Testis (tissue), 2 donors: ENCODE measurements around the gene FBXO24.

Experiments used
- POLR2A ChIP-seq: fragments of 450-650 bp; IDR thresholded peaks from one replicate; pipeline ENCODE4 v1.6.1; 2017; ENCODE audit warnings: antibody characterized with exemption, mild to moderate bottlenecking, moderate library complexity
- TF ChIP-seq, protein P1 (sequence below), 3 experiments: fragments of 450-650 bp in 2 of 3; fragments of 200-600 bp in 1 of 3; sonication (generic) in 1 of 3; IDR thresholded peaks; one replicate each; pipeline ENCODE4 v1.5.1; 2016 to 2019; ENCODE audit warnings: antibody characterized with exemption in 3 of 3, mild to moderate bottlenecking in 2 of 3, moderate library complexity in 1 of 3

DNA sequence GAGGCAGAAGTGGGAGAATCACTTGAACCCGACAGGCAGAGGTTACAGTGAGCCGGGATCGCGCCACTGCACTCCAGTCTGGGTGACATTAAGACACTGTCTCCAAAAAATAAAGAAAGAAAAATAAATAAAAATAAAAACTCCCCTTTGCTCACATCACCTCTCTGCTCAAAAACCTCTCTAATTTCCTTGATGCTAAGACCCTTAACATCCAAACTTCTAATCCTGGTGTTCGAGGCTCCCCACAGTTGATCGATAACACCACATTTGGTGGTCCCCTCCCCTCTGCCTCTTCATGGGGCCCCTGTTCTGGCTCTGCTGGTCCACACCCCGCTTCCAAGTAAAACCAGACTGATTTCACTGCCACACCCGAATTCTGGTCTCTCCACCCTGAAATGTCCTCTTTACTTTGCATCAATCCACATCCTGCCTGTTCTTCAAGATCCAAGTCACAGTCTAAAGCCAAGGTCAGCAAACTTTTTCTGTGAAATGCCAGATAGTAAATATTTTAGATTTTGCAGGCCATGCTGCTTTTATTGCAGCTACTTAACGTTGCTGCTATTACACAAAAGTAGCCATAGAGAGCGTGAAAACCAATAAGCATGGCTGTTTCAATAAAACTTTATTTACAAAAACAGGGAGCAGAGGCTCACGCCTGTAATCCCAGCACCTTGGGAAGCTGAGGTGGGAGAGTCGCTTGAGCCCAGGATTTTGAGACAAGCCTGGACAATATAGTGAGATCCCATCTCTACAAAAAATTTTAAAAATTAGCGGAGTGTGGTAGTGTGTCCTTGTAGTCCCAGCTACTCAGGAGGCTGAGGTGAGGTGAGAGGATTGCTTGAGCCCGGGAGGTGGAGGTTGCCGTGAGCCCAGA is 38.1 kb downstream of the FBXO24 start:
- TF ChIP-seq, protein P1, sequence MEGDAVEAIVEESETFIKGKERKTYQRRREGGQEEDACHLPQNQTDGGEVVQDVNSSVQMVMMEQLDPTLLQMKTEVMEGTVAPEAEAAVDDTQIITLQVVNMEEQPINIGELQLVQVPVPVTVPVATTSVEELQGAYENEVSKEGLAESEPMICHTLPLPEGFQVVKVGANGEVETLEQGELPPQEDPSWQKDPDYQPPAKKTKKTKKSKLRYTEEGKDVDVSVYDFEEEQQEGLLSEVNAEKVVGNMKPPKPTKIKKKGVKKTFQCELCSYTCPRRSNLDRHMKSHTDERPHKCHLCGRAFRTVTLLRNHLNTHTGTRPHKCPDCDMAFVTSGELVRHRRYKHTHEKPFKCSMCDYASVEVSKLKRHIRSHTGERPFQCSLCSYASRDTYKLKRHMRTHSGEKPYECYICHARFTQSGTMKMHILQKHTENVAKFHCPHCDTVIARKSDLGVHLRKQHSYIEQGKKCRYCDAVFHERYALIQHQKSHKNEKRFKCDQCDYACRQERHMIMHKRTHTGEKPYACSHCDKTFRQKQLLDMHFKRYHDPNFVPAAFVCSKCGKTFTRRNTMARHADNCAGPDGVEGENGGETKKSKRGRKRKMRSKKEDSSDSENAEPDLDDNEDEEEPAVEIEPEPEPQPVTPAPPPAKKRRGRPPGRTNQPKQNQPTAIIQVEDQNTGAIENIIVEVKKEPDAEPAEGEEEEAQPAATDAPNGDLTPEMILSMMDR (IDR thresholded peaks at IDR 0.05) = no peak
- no peak for TF ChIP-seq POLR2A
